ENCODE data around the gene LBP. TPM values are rescaled to one million over a fixed set of nuclear protein-coding genes. Genes with fewer than 3 reads are reported as not detected.
"Not testable (repeated sequence)": the region's sequence is repeated elsewhere in the genome, so short reads cannot be mapped to it uniquely, and the experiment has no call there.

Gene LBP
- total RNA-seq, 4 donors from 2014 or later = 1.4 to 17.9 (median 6.5) TPM

DNA sequence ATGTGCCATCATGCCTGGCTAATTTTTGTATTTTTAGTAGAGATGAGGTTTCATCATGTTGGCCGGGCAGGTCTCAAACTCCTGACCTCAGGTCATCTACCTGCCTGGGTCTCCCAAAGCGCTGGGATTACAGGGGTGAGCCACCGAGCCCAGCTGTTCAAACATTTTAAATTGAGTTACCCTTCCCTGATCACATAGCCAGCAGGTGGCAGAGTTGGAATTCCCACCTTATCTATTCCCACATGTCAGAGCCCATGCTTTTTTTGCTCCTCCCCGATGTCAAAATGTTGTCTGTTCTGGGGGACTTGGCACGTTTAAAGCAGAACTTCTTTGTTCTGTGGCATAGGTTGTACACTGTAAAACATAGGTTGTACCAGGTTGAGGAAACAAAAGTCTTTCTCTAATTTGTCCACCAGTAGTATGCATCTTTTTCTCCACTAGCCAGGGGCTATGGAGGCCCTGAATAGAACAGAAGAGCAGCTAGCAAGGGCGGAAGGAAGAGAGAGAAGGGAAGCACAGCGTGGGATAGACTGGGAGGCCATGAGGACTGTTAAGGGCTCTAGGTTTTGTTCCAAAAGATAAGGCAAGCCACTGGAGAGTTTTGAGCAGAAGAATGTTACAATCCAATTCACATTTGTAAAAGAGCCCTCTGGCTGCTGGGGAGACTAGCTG is 7.3 kb upstream of the LBP start:
- Histone ChIP-seq H3K4me3 (no peak overlapping the region), H3K27ac (no peak overlapping the region), H3K9me3 (no peaks in the 10 kb centered on the region), H3K36me3 (no peaks in the 10 kb centered on the region), H3K27me3 (no peaks in the 10 kb centered on the region), H3K4me1 (peaks cover 0 to 8% of the 10 kb centered on the region in 2 donors)
- no peak for ATAC-seq
- in situ Hi-C loops (cut with MboI; ENCODE audit: low sequenced_read_pairs in 4 of 4) (loop anchor here in 1 of 4 donors (25.0 kb wide), 1 partner anchor 277 kb away; no protein-coding TSS in a partner anchor), intact Hi-C loops (cut with DNase I; ENCODE audit: low total_unique reads) (loop anchor here (1.0 kb wide), 1 partner anchor 17 kb away; no protein-coding TSS in a partner anchor)
- TF ChIP-seq POLR2A (IDR thresholded peaks at IDR 0.05) = no peak
- peak in 1 of 5 experiments; percentile 25 for TF ChIP-seq CTCF (IDR thresholded peaks at IDR 0.05 in 4 of 5, conservative IDR thresholded peaks at IDR 0.05 in 1 of 5)
- DNase-seq = no peak

DNA sequence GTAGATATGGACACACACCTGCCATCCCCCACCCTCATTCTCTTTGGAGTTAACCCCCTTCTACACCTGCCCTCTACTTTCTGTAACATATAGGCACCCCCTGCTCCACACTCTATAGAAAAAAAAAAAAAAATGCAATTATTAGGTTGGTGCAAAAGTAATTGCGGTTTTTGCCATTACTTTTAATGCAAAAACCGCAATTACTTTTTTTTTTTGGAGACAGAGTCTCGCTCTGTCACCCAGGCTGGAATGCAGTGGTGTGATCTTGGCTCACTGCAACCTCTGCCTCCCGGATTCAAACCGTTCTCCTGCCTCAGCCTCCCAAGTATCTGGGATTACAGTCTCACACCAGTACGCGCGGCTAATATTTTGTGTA is 6.8 kb upstream of the LBP start:
- intact Hi-C loops (cut with DNase I; ENCODE audit: low total_unique reads) (loop anchor here (1.0 kb wide), 1 partner anchor 17 kb away; no protein-coding TSS in a partner anchor), in situ Hi-C loops (cut with MboI; ENCODE audit: low sequenced_read_pairs in 4 of 4) (loop anchor here in 1 of 4 donors (25.0 kb wide), 1 partner anchor 277 kb away; no protein-coding TSS in a partner anchor)
- not testable (repeated sequence) for DNase-seq, H3K36me3 ChIP-seq, H3K27ac ChIP-seq, H3K9me3 ChIP-seq, ATAC-seq, H3K27me3 ChIP-seq, H3K4me3 ChIP-seq
- peaks cover 0 to 11% of the 10 kb centered on the region in 2 donors for H3K4me1 ChIP-seq

DNA sequence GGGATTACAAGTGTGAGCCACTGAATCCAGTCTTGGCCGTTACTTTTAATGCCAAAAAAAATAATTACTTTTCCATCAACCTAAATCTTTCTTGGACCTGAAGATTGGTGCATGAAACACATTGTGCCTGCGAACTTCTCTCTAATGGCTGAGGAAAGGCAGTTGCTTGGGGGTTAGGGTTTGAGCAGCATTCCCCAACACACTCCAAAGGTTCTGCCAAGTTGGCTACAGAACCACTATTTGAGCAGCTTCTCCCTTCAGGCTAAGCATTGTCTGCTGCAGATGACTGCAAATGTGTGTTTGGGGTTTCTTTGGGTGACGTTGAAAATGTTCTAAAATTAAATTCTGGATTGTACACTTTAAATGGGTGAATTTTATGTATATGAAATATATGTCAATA is 6.3 kb upstream of the LBP start:
- Histone ChIP-seq H3K36me3 (no peaks in the 10 kb centered on the region), H3K4me1 (peaks cover 3 to 11% of the 10 kb centered on the region in 2 donors), H3K27me3 (no peaks in the 10 kb centered on the region), H3K4me3 (no peak overlapping the region), H3K27ac (no peak overlapping the region), H3K9me3 (no peaks in the 10 kb centered on the region)
- DNase-seq (no peak), ATAC-seq (no peak)
- in situ Hi-C loops (cut with MboI; ENCODE audit: low sequenced_read_pairs in 4 of 4) (loop anchor here in 1 of 4 donors (25.0 kb wide), 1 partner anchor 278 kb away; no protein-coding TSS in a partner anchor), intact Hi-C loops (cut with DNase I; ENCODE audit: low total_unique reads) (loop anchor here (1.0 kb wide), 1 partner anchor 16 kb away; no protein-coding TSS in a partner anchor)
- TF ChIP-seq POLR2A (IDR thresholded peaks at IDR 0.05) (no peak), CTCF (IDR thresholded peaks at IDR 0.05 in 4 of 5, conservative IDR thresholded peaks at IDR 0.05 in 1 of 5) (no peak)

- H3K27ac ChIP-seq = no peak overlapping the region
- no peaks in the 10 kb centered on the region for H3K27me3 ChIP-seq
- no peak for ATAC-seq
- H3K36me3 ChIP-seq = no peaks in the 10 kb centered on the region
- no peak overlapping the region for H3K4me3 ChIP-seq
- no peak for TF ChIP-seq CTCF (IDR thresholded peaks at IDR 0.05 in 4 of 5, conservative IDR thresholded peaks at IDR 0.05 in 1 of 5)
- no peak for TF ChIP-seq POLR2A (IDR thresholded peaks at IDR 0.05)
- peaks cover 10 to 16% of the 10 kb centered on the region in 2 donors for H3K4me1 ChIP-seq
- in situ Hi-C loops (cut with MboI; ENCODE audit: low sequenced_read_pairs in 4 of 4) (loop anchor here in 1 of 4 donors (25.0 kb wide), 1 partner anchor 278 kb away; no protein-coding TSS in a partner anchor), intact Hi-C loops (cut with DNase I; ENCODE audit: low total_unique reads) (no loop called here)
- DNase-seq = no peak
- no peaks in the 10 kb centered on the region for H3K9me3 ChIP-seq
Measured at GRCh38 chr20:38340693-38341092, 5.6 kb upstream of the LBP start.

DNA sequence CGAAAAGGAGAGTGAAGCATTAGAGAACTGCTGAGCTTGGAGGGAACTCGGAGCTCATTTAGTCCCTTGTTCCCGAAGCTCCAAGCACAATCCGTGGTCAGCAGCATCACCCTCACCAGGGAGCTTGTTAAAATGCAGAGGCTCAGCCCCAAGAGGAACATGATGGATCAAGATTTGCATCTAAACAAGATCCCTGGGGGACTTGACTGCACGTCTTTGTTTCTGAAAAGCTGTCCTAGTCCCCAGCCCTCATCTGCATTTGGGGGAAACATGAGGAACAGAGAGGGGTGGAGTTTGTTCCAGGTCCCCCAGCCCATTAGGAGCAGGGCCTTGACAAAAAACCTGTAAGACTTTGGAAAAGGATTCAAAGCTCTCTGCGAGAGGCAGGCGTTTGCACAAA is 4.1 kb upstream of the LBP start:
- intact Hi-C loops (cut with DNase I; ENCODE audit: low total_unique reads) = no loop called here

More for the DNA sequence above, 4.1 kb upstream of the LBP start:
- TF ChIP-seq CTCF (IDR thresholded peaks at IDR 0.05 in 4 of 5, conservative IDR thresholded peaks at IDR 0.05 in 1 of 5) (no peak), POLR2A (IDR thresholded peaks at IDR 0.05) (no peak)
- Histone ChIP-seq H3K4me3 (no peak overlapping the region), H3K27ac (no peak overlapping the region), H3K27me3 (no peaks in the 10 kb centered on the region), H3K4me1 (peaks cover 22 to 26% of the 10 kb centered on the region in 2 donors), H3K36me3 (no peaks in the 10 kb centered on the region), H3K9me3 (no peaks in the 10 kb centered on the region)
- in situ Hi-C loops (cut with MboI; ENCODE audit: low sequenced_read_pairs in 4 of 4) = loop anchor here in 1 of 4 donors (25.0 kb wide), 1 partner anchor 280 kb away; no protein-coding TSS in a partner anchor
- ATAC-seq = no peak
- DNase-seq = no peak

All from gastrocnemius medialis (tissue), 4 donors.